Activated B cell treated with CpG ODN at 0.5 μM for 24 hours (primary cell): ENCODE data around the gene FAM210B. TPM values are rescaled to one million over a fixed set of nuclear protein-coding genes. Genes with fewer than 3 reads are reported as not detected.

Experiments
- ATAC-seq: fragments of 200-7000 bp; cut with Tn5 transposase; one replicate; pipeline ENCODE4 v1.10.0; 2021; ENCODE audit warnings: low read depth, mild to moderate bottlenecking, moderate library complexity
- CTCF ChIA-PET: fragments of 350-600 bp; sonication (Branson Sonifier 250); formaldehyde crosslinking; loops from one replicate; lab custom pipeline; 2021; ENCODE audit warnings: antibody characterized with exemption; lab: Charles Lee
- POLR2A ChIA-PET: fragments of 350-600 bp; sonication (Branson Sonifier 250); formaldehyde crosslinking; loops from one replicate; lab custom pipeline; 2021; ENCODE audit warnings: antibody characterized with exemption; lab: Charles Lee
- DNase-seq: peaks from one replicate; pipeline ENCODE4 v3.0.0; 2022
- H3K27ac Mint-ChIP-seq: one replicate; pipeline ENCODE4 v1.8.0; 2020; ENCODE audit warnings: mixed read lengths
- H3K27me3 Mint-ChIP-seq: one replicate; pipeline ENCODE4 v1.8.0; 2021; ENCODE audit warnings: mixed read lengths
- H3K36me3 Mint-ChIP-seq: one replicate; pipeline ENCODE4 v1.8.0; 2021; ENCODE audit warnings: low read depth, mixed read lengths
- H3K4me1 Mint-ChIP-seq: one replicate; pipeline ENCODE4 v1.8.0; 2021; ENCODE audit warnings: mixed read lengths
- H3K4me3 Mint-ChIP-seq: one replicate; pipeline ENCODE4 v1.8.0; 2020; ENCODE audit warnings: mild to moderate bottlenecking, mixed read lengths
- H3K9me3 Mint-ChIP-seq: one replicate; pipeline ENCODE4 v1.8.0; 2020; ENCODE audit warnings: mixed read lengths
- CTCF ChIP-seq: fragments of 200-600 bp; IDR thresholded peaks from one replicate; pipeline ENCODE4 v1.8.0; 2022; ENCODE audit warnings: antibody characterized with exemption, mild to moderate bottlenecking
- intact Hi-C: fragments of 100-400 bp; cut with micrococcal nuclease; formaldehyde crosslinking; loops from one replicate; pipeline ENCODE4 v1.15.1; 2024
- total RNA-seq: library from RNA; stranded (reverse); gene quantifications from 2 replicates; pipeline ENCODE4 v1.2.3, GENCODE V29; 2022

Gene FAM210B
- total RNA-seq, 1 donor from 2014 or later = 5.2 TPM

DNA sequence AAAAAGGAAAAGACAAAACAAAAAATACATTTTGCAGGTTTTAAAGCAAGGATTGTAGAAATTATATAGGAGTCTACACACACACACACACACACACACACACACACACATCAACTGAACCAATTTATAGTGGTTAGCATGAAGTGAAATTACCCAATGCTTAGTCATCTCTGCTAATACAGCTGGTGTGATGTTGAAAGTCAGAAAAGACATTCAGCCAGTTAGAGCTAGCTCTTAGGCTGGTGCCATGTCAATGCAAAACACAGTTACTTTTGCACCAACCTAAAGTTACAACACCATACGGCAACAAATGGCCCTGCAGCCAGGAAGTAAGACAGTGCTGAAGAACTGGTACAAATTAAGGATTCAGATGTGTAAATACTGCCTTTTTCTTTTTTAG is 15.2 kb downstream of the FAM210B start:
- ChIA-PET CTCF (interaction anchor here (0.7 kb wide), 1 partner anchor 12 kb away, joined by 4 read pairs; no protein-coding TSS in a partner anchor), POLR2A (no interaction called here)
- Mint-ChIP-seq H3K36me3 (peaks cover 23% of the 10 kb centered on the region), H3K9me3 (no peaks in the 10 kb centered on the region), H3K4me3 (no peak overlapping the region), H3K27ac (no peak overlapping the region), H3K27me3 (no peaks in the 10 kb centered on the region), H3K4me1 (no peaks in the 10 kb centered on the region)
- no peak for DNase-seq
- TF ChIP-seq CTCF = no peak
- no peak for ATAC-seq
- intact Hi-C loops = no loop called here

DNA sequence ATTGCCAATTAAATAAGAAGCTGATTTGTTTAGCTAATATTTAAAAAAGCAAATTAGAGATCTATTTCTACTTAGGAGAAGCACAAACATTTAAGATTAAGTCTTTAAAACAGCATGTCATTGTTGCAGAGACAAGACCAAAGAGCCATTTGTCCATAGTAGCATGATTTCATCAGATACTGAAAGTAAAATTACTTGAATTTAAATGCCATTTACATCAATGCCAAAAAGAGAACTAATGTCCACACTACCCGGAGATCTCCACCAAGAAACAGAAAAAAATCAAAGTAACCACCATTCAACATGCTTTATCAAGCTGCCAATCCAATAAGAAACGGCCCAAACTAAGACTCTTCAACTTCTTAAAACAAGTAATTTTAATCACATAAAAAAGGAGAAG is 17.6 kb downstream of the FAM210B start:
- CTCF ChIA-PET = no interaction called here
- H3K4me3 Mint-ChIP-seq = no peak overlapping the region

DNA sequence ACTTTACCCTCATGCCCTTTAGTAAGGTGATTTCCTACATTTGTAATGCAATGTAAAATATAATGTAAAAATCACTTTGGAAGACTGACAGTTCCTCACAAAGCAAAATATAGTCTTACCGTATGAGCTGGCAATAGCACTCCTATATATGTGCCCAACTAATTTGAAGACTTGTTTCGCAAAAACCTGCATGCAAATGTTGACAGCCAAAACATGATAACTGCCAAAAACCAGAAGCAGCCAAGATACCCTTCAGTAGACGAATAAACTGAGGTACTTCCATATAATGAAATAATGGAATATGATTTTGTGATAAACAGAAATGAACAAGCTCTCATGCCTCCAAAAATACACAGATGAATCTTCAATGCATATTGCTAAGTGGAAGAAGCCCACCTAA is 19.6 kb downstream of the FAM210B start:
- ATAC-seq (no peak), DNase-seq (no peak)
- no peak overlapping the region for H3K27ac Mint-ChIP-seq
- no peaks in the 10 kb centered on the region for H3K4me1 Mint-ChIP-seq
- H3K36me3 Mint-ChIP-seq = peaks cover 11% of the 10 kb centered on the region
- ChIA-PET CTCF (no interaction called here), POLR2A (no interaction called here)
- H3K4me3 Mint-ChIP-seq = no peak overlapping the region
- intact Hi-C loops = no loop called here
- TF ChIP-seq CTCF = no peak
- H3K9me3 Mint-ChIP-seq = no peaks in the 10 kb centered on the region
- H3K27me3 Mint-ChIP-seq = no peaks in the 10 kb centered on the region

More for the DNA sequence above, 17.6 kb downstream of the FAM210B start:
- ATAC-seq (no peak), DNase-seq (no peak)
- no peak overlapping the region for H3K27ac Mint-ChIP-seq
- no peaks in the 10 kb centered on the region for H3K4me1 Mint-ChIP-seq
- H3K27me3 Mint-ChIP-seq = no peaks in the 10 kb centered on the region
- POLR2A ChIA-PET = no interaction called here
- no peaks in the 10 kb centered on the region for H3K9me3 Mint-ChIP-seq
- intact Hi-C loops = no loop called here
- H3K36me3 Mint-ChIP-seq = peaks cover 11% of the 10 kb centered on the region
- TF ChIP-seq CTCF = no peak

DNA sequence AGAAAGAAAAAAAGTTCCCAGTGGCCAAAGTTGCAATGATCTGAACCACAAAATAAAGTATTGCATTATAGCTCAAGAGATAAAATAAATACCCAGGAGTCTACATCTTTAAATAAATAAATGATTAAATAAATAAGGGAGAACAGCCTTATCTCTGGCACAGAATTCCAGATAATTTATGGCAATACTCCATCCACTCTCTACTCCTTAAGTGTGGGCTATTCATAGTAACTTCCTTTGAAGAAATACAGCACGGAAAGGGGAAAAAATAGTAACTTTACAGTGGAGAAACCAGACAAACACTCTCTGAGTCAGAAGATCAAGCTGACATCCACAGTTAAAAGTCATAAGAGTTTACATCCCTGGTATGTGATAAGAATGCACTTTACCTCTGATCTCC is 21.6 kb downstream of the FAM210B start:
- POLR2A ChIA-PET = no interaction called here
- ATAC-seq (no peak), DNase-seq (no peak)
- H3K4me3 Mint-ChIP-seq = no peak overlapping the region
- peaks cover 10% of the 10 kb centered on the region for H3K36me3 Mint-ChIP-seq
- no peaks in the 10 kb centered on the region for H3K4me1 Mint-ChIP-seq
- CTCF ChIA-PET = no interaction called here
- H3K27me3 Mint-ChIP-seq = no peaks in the 10 kb centered on the region
- H3K9me3 Mint-ChIP-seq = no peaks in the 10 kb centered on the region
- no peak for TF ChIP-seq CTCF
- intact Hi-C loops = no loop called here
- no peak overlapping the region for H3K27ac Mint-ChIP-seq

DNA sequence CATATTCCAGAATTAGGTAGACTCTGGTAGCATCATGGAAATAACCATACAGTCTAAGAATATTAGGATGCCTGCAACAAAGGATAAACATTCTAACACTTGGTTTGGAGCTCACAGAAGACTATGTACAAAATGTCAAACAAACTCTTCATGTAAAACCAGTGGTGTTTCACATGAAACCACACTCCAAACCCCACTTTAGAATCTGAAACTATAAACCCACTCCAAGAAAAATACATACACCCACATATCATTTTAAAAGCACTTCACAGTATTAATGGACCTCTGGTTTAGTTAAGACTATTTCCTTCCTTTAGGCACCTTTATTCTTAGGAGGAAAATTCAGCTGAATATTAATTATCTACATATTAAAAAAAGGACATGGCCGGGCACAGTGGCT is 22.7 kb downstream of the FAM210B start:
- no peak for ATAC-seq
- H3K4me1 Mint-ChIP-seq = no peaks in the 10 kb centered on the region
- no peak for DNase-seq
- no peaks in the 10 kb centered on the region for H3K27me3 Mint-ChIP-seq
- CTCF ChIA-PET = no interaction called here
- peaks cover 14% of the 10 kb centered on the region for H3K36me3 Mint-ChIP-seq
- H3K4me3 Mint-ChIP-seq = no peak overlapping the region
- no peak for TF ChIP-seq CTCF
- POLR2A ChIA-PET = no interaction called here
- H3K27ac Mint-ChIP-seq = no peak overlapping the region
- intact Hi-C loops = no loop called here
- H3K9me3 Mint-ChIP-seq = no peaks in the 10 kb centered on the region
